Spleen (tissue), 7 donors: ENCODE measurements around the gene SKI.

Source experiments
- POLR2A ChIP-seq, 3 donors: fragments of 450-650 bp; IDR thresholded peaks; one replicate each; pipeline ENCODE4 v1.5.1; 2017; ENCODE audit warnings: antibody characterized with exemption in 3 of 3, mild to moderate bottlenecking in 1 of 3
- TF ChIP-seq, protein P1 (sequence below), 11 experiments: fragments of 200-600 bp in 7 of 11; fragments of 450-650 bp in 4 of 11; sonication (generic) in 4 of 11; IDR thresholded peaks in 8 of 11; conservative IDR thresholded peaks in 3 of 11; 1 replicate in 7 of 11; 2 replicates in 4 of 11; pipeline versions ENCODE4 v1.4.0 to v1.8.0; 2016 to 2021; ENCODE audit warnings: antibody characterized with exemption in 11 of 11, inconsistent platforms in 4 of 11, mild to moderate bottlenecking in 1 of 11
- donor health status: DM: no; HTN: no; CAD: no; lungs with moderate emphysema.
- donor health status: DM: no; HTN: no; CAD: no.
- donor health status: DM: no; HTN: no; CAD: no.

DNA sequence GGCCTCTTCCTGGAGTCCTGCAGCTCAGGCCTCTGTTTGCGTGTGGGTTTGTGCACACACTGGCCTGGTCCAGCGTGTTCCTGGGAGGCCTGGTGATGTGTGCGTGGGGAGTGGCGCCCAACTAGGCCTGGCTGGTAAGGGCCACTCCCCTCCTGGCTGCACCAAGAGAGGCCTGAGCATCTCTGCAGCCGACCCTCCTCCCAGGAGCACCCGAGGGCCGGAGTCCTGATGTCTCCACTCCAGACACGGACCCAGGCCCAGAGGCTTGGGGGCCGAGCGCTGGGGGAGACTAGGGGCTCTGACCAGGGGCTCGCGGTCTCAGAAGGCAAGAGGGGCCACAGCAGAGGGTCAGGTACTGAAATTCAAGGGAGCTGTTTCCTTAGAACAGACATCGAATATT, 130.0 kb downstream of the SKI start:
- TF ChIP-seq, protein P1, sequence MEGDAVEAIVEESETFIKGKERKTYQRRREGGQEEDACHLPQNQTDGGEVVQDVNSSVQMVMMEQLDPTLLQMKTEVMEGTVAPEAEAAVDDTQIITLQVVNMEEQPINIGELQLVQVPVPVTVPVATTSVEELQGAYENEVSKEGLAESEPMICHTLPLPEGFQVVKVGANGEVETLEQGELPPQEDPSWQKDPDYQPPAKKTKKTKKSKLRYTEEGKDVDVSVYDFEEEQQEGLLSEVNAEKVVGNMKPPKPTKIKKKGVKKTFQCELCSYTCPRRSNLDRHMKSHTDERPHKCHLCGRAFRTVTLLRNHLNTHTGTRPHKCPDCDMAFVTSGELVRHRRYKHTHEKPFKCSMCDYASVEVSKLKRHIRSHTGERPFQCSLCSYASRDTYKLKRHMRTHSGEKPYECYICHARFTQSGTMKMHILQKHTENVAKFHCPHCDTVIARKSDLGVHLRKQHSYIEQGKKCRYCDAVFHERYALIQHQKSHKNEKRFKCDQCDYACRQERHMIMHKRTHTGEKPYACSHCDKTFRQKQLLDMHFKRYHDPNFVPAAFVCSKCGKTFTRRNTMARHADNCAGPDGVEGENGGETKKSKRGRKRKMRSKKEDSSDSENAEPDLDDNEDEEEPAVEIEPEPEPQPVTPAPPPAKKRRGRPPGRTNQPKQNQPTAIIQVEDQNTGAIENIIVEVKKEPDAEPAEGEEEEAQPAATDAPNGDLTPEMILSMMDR (IDR thresholded peaks at IDR 0.05 in 8 of 11, conservative IDR thresholded peaks at IDR 0.05 in 3 of 11): no peak
- no peak for TF ChIP-seq POLR2A (IDR thresholded peaks at IDR 0.05)
